A673 (cell line): ENCODE data around the gene PLCB2. TPM values are rescaled to one million over a fixed set of nuclear protein-coding genes. Genes with fewer than 3 reads are reported as not detected.

ENCODE experiments used
- BruUV-seq: library from RNA; stranded (reverse); fragments of 400-500 nt; replicated peaks from 2 replicates; lab custom pipeline; 2021; lab: Mats Ljungman, UMichigan
- CTCF ChIA-PET: fragments of 300-600 bp; sonication (Branson Sonifier 250); formaldehyde crosslinking; loops from one replicate; lab custom pipeline; 2022; ENCODE audit warnings: antibody characterized with exemption; lab: Charles Lee
- POLR2A ChIA-PET: fragments of 300-600 bp; sonication (Branson Sonifier 250); formaldehyde crosslinking; loops from one replicate; lab custom pipeline; 2022; ENCODE audit warnings: antibody characterized with exemption; ENCODE audit not compliant: low non-redundant PET; lab: Charles Lee
- DNase-seq: peaks from one replicate; pipeline ENCODE4 v3.0.0-alpha.2; 2015; ENCODE audit warnings: low spot score
- H3K27ac ChIP-seq: fragments of 200-600 bp; sonication (generic); 2 replicates; pipeline ENCODE4 v1.5.1; 2016; ENCODE audit warnings: mixed run types, low read depth, mild to moderate bottlenecking, mixed read lengths, antibody characterized with exemption, low read length; ENCODE audit not compliant: poor library complexity, severe bottlenecking
- H3K27me3 ChIP-seq: fragments of 200-600 bp; sonication (generic); replicated peaks from 2 replicates; pipeline ENCODE4 v1.6.1; 2017; ENCODE audit warnings: mixed run types, low read depth, mild to moderate bottlenecking, mixed read lengths, antibody characterized with exemption, low read length; ENCODE audit not compliant: insufficient read depth, poor library complexity
- H3K36me3 ChIP-seq: fragments of 200-600 bp; sonication (generic); 2 replicates; pipeline ENCODE4 v1.6.1; 2016; ENCODE audit warnings: mixed run types, mild to moderate bottlenecking, mixed read lengths, antibody characterized with exemption, low read length; ENCODE audit not compliant: insufficient read depth, poor library complexity, severe bottlenecking
- H3K4me1 ChIP-seq: fragments of 200-600 bp; sonication (generic); 2 replicates; pipeline ENCODE4 v1.6.1; 2017; ENCODE audit warnings: mixed run types, mild to moderate bottlenecking, mixed read lengths, antibody characterized with exemption, low read length; ENCODE audit not compliant: insufficient read depth, poor library complexity, severe bottlenecking
- H3K4me3 ChIP-seq: fragments of 200-600 bp; sonication (generic); 2 replicates; pipeline ENCODE4 v1.5.1; 2016; ENCODE audit warnings: low read depth, mixed run types, mild to moderate bottlenecking, mixed read lengths, low read length; ENCODE audit not compliant: poor library complexity, severe bottlenecking
- H3K9me3 ChIP-seq: fragments of 200-600 bp; sonication (generic); 2 replicates; pipeline ENCODE4 v1.6.1; 2016; ENCODE audit warnings: mixed run types, low read depth, mild to moderate bottlenecking, mixed read lengths, antibody characterized with exemption, low read length; ENCODE audit not compliant: poor library complexity, severe bottlenecking
- EZH2 ChIP-seq: fragments of 200-600 bp; sonication (generic); IDR thresholded peaks from 2 replicates; pipeline ENCODE4 v1.6.1; 2017; ENCODE audit warnings: borderline replicate concordance, low read depth, mild to moderate bottlenecking, mixed read lengths, antibody characterized with exemption, low read length; ENCODE audit not compliant: poor library complexity, severe bottlenecking
- intact Hi-C: fragments of 100-400 bp; cut with micrococcal nuclease; formaldehyde crosslinking; loops from one replicate; pipeline ENCODE4 v1.10.0; 2022; ENCODE audit not compliant: unreplicated experiment
- total RNA-seq: library from RNA; stranded (reverse); gene quantifications from 2 replicates; pipeline ENCODE4 v1.2.3, GENCODE V29; 2021
- TF ChIP-seq, protein P1 (sequence below): fragments of 300-800, 200-600 bp; sonication (generic); conservative IDR thresholded peaks from 2 replicates; pipeline ENCODE4 v1.5.1; 2017; ENCODE audit warnings: low read depth, mild to moderate bottlenecking, antibody characterized with exemption, low read length, moderate library complexity, mixed read lengths

PLCB2 gene
- total RNA-seq, 1 experiment from 2014 or later, result 5.6 TPM

DNA sequence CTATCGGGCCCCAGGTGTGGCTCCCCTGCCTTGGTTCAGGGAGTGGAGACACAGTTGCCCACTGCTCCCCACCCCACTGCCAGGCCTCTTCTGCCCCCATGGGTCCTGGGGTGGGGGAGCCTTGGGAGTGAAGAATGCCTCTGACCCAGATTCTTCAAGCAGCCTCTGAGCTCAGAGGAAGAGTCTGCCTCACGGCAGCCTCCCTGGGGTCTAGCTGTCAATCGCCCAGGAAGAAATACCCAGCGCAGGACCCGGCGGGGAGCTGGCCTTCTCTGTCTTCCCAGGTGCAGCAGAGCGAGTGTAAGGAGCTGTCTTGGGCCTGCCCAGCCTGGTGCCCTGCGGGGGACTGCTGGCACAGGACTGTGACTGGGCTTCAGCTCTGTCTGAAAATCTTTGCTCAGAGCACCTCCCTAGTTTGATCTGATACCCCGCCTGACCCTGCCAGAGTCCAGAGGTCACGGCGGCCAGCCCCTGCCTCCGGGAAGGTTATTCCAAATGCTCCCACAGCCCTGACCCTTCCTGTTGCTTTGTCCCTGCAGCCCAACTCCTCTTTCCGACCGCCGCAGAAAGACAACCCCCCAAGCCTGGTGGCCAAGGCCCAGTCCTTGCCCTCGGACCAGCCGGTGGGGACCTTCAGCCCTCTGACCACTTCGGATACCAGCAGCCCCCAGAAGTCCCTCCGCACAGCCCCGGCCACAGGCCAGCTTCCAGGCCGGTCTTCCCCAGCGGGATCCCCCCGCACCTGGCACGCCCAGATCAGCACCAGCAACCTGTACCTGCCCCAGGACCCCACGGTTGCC, 35.9 kb downstream of the PLCB2 start:
- CTCF ChIA-PET, result interaction anchor here (1.2 to 3.0 kb wide), 2 partner anchors 54 to 227 kb away, joined by 4 to 25 read pairs; no protein-coding TSS in a partner anchor
- Histone ChIP-seq H3K27me3 (no peaks in the 10 kb centered on the region), H3K4me1 (no peaks in the 10 kb centered on the region), H3K9me3 (no peaks in the 10 kb centered on the region), H3K36me3 (no peaks in the 10 kb centered on the region), H3K4me3 (no peak overlapping the region), H3K27ac (no peak overlapping the region)
- no TSS peak for BruUV-seq
- no peak for DNase-seq
- intact Hi-C loops, result loop anchor here (10.0 kb wide), 3 partner anchors 387 to 1567 kb away; no protein-coding TSS in a partner anchor
- POLR2A ChIA-PET, result no interaction called here
- TF ChIP-seq EZH2, result no peak
- TF ChIP-seq, protein P1, sequence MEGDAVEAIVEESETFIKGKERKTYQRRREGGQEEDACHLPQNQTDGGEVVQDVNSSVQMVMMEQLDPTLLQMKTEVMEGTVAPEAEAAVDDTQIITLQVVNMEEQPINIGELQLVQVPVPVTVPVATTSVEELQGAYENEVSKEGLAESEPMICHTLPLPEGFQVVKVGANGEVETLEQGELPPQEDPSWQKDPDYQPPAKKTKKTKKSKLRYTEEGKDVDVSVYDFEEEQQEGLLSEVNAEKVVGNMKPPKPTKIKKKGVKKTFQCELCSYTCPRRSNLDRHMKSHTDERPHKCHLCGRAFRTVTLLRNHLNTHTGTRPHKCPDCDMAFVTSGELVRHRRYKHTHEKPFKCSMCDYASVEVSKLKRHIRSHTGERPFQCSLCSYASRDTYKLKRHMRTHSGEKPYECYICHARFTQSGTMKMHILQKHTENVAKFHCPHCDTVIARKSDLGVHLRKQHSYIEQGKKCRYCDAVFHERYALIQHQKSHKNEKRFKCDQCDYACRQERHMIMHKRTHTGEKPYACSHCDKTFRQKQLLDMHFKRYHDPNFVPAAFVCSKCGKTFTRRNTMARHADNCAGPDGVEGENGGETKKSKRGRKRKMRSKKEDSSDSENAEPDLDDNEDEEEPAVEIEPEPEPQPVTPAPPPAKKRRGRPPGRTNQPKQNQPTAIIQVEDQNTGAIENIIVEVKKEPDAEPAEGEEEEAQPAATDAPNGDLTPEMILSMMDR, result no peak

DNA sequence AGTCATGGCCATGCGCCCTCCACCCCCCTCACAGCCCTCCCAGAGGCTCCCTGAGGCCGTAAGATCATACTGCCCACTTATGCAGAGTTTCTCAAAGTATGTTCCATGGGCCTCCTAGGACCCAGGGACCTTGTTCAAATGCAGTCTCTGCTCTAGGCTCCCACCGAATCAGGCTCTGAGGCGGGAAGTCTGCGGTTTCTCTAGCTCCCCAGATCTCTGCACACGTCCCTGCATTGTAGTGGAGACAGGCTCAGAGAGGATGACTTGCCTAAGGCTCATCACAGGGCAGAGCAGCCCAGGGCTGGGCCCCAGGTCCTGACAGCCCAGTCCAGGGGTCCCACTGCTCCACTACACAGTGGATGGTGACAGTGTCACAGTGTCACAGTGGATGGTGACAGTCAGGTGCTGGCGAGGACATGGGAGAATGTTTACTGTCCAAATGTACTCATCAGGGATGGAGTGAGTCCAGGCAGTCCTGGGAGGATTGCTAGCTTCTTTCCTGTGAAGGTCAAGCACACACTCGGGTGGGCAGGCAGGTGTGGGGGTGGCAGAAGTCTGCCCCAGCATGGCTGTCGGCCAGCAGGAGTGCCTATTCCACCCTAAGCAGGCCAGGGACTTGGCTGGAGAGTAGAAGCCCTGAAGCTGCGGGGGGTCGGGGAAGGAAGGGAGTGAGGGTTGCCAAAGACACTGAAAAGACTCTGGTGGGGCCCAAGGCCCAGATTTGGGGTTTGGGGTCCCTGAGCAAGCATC, 37.3 kb downstream of the PLCB2 start:
- no peaks in the 10 kb centered on the region for H3K27me3 ChIP-seq
- no peaks in the 10 kb centered on the region for H3K4me1 ChIP-seq
- H3K36me3 ChIP-seq, result no peaks in the 10 kb centered on the region
- BruUV-seq, result no TSS peak
- POLR2A ChIA-PET, result no interaction called here
- no peak overlapping the region for H3K4me3 ChIP-seq
- no peak for DNase-seq
- CTCF ChIA-PET, result interaction anchor here (1.2 to 1.3 kb wide), 2 partner anchors 9 to 14 kb away, joined by 3 to 5 read pairs; no protein-coding TSS in a partner anchor
- intact Hi-C loops, result loop anchor here (10.0 kb wide), 3 partner anchors 386 to 1566 kb away; no protein-coding TSS in a partner anchor
- H3K27ac ChIP-seq, result no peak overlapping the region
- no peak for TF ChIP-seq EZH2
- TF ChIP-seq, protein P1, result no peak
- no peaks in the 10 kb centered on the region for H3K9me3 ChIP-seq

DNA sequence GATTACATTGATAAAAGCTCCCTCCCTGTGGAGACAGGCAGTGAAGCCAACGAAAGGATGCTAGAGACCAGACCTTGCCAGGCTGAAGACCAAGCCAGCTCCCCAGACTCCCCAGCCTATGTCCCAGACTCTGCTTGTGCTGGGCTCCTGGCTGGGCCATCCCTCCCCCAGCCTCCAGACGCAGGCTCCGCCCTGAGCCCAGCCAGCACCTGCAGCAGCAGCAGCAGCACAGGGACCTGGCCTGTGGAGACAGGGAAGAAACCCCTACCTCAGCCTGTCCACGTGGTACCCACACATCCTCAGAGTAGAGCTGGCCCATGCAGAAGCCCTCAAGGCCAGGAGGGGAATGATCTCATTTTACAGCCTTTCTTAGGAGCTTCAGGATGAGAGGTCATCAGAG, 38.1 kb downstream of the PLCB2 start:
- Histone ChIP-seq H3K36me3 (no peaks in the 10 kb centered on the region), H3K4me3 (no peak overlapping the region), H3K9me3 (no peaks in the 10 kb centered on the region), H3K27me3 (no peaks in the 10 kb centered on the region), H3K4me1 (peaks cover 3% of the 10 kb centered on the region), H3K27ac (no peak overlapping the region)
- TF ChIP-seq, protein P1, result no peak
- TF ChIP-seq EZH2, result no peak
- intact Hi-C loops, result loop anchor here (10.0 kb wide), 3 partner anchors 385 to 1565 kb away; no protein-coding TSS in a partner anchor
- no peak for DNase-seq
- no TSS peak for BruUV-seq
- CTCF ChIA-PET, result interaction anchor here (1.2 to 1.3 kb wide), 2 partner anchors 10 to 13 kb away, joined by 3 to 5 read pairs; no protein-coding TSS in a partner anchor
- POLR2A ChIA-PET, result no interaction called here
